B cell (primary cell): ENCODE results near the gene CASZ1.

Source experiments
- CTCF ChIP-seq: fragments of 200-600 bp; IDR thresholded peaks from one replicate; pipeline ENCODE4 v1.8.0; 2022; ENCODE audit warnings: antibody characterized with exemption, mild to moderate bottlenecking
- EZH2 ChIP-seq: IDR thresholded peaks from 2 replicates; pipeline ENCODE4 v1.6.1; 2012; ENCODE audit warnings: borderline replicate concordance, low read depth, mild to moderate bottlenecking, moderate library complexity, low read length; ENCODE audit not compliant: insufficient read depth, poor library complexity, severe bottlenecking

GRCh38 chr1:10659218-10659617, 137.2 kb downstream of the CASZ1 start:
- no peak for TF ChIP-seq CTCF
- no peak for TF ChIP-seq EZH2
